GM21786 (cell line): ENCODE results near the gene POTEJ.
"Not testable (repeated sequence)": the region's sequence is repeated elsewhere in the genome, so short reads cannot be mapped to it uniquely, and the experiment has no call there.

Source experiments
- ATAC-seq: cut with Tn5 transposase; IDR thresholded peaks from one replicate; pipeline ENCODE4 v1.9.1; 2021; ENCODE audit not compliant: unreplicated experiment

POTEJ gene

GRCh38 chr2:130601648-130602302, 9.5 kb upstream of the POTEJ start:
- not testable (repeated sequence) for ATAC-seq

GRCh38 chr2:130608276-130609001, 2.8 kb upstream of the POTEJ start:
- ATAC-seq: not testable (repeated sequence)

GRCh38 chr2:130609002-130609920, 2.0 kb upstream of the POTEJ start:
- not testable (repeated sequence) for ATAC-seq

DNA sequence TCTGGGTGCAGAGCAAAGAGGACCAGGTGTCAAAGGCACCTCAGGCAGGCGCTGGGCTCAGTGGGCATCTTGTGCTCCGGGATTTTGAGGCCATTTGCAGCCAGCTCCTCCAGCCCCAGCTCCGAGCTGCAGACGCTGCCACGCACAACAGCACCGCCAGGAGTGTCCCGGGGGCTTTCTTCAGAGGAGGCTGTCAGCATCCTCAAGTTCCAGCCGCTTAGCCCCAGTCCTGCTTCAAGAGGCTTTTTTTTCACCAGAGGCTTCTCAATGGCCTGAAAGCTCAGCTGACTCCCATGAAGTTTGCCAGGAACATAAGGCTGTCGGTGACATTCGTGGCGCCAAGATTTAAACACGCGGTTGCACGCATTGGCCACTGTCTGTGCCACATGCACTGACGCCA, 754 bp upstream of the POTEJ start:
- ATAC-seq: not testable (repeated sequence)

DNA sequence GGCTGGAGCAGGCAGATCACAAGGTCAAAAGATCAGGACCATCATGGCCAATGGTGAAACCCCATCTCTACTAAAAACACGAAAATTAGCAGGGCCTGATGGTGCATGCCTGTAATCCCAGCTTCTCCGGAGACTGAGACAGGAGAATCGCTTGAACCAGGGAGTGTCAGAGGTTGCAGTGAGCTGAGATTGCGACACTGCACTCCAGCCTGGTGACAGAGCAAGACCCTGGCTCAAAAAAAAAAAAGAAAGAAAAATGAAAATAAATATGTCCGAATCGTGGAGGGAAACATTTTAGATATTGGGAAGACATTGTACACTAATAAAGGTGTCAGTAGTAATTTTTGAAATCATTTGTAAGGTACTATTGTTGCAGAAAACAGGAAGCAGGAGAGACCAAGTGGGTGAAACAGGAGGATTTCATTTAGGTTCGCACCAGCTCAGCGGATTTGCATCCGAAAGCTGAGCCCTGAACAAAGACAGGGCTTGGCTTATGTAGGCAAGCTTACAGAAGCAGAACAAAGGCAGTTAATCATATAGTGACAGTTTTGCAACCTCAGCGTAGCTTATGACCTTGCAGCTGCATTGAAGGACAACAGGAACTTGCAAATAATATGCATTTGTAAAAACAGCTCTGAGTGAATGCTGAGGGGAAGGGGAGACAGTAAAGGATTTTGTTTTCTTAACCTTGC, 17.7 kb downstream of the POTEJ start:
- ATAC-seq: not testable (repeated sequence)

- ATAC-seq: not testable (repeated sequence)
These were observed 27.7 kb downstream of the POTEJ start for GRCh38 chr2:130638973-130639372.

DNA sequence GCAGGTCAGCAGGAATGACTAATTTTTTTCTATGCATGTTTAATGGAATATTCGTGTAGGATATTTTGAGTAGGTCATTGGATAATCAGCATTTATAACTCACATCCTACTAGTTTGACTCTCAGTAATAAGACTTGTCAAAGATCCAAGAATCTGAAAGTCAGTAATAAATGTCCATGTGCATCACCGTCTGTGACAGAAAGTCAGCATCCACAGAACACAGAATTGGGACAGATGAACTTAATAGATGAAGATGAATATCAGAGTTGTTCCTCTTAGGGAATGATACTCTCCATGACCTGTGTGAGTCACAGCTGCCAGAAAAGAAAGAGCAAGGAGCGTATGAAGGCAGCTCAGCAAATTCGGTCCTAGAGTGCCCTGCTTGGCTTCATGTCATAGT, 30.4 kb downstream of the POTEJ start:
- not testable (repeated sequence) for ATAC-seq

DNA sequence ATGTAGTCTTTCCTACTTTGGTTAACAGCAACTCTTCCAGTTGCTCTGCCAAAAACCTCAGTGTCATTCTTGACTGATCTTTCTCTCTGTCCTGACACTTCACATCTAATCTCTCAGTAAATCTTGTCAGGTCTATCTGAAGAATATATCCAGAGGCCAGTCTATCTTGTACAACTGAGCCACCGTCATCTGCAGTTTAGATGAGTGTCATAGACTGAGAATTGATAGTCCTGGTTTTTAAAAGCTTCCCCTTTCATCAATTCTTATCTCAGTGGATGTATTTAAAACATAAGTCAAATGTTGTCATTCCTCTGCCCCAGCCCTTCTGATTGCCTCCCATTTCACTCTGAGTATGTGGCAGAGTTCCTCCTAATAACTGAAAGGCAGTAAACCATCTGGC, 38.0 kb downstream of the POTEJ start:
- ATAC-seq: not testable (repeated sequence)

- ATAC-seq: not testable (repeated sequence)
These were observed 53.3 kb downstream of the POTEJ start for GRCh38 chr2:130664506-130664905.

GRCh38 chr2:130665596-130665995, 54.4 kb downstream of the POTEJ start:
- ATAC-seq: not testable (repeated sequence)

DNA sequence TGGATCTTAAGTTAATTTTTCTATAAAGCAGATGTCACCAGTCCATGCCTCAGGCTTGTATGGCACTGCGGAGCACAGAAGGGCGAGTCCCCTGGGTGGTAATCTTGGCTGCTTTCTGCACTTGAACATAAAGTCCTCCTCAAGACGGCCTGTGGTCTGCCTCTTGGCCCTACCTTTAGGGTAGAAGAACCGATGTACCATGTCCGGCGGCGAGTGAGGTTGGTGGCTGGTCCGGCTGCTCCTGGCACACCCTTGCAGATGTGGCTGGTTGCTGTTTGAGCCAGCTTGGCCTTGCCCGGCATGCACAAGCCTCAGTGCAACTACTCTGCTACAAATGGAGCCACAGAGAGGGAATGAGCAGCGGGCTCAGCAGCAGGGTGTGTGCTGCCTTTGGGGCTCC, 56.3 kb downstream of the POTEJ start:
- ATAC-seq: not testable (repeated sequence)

DNA sequence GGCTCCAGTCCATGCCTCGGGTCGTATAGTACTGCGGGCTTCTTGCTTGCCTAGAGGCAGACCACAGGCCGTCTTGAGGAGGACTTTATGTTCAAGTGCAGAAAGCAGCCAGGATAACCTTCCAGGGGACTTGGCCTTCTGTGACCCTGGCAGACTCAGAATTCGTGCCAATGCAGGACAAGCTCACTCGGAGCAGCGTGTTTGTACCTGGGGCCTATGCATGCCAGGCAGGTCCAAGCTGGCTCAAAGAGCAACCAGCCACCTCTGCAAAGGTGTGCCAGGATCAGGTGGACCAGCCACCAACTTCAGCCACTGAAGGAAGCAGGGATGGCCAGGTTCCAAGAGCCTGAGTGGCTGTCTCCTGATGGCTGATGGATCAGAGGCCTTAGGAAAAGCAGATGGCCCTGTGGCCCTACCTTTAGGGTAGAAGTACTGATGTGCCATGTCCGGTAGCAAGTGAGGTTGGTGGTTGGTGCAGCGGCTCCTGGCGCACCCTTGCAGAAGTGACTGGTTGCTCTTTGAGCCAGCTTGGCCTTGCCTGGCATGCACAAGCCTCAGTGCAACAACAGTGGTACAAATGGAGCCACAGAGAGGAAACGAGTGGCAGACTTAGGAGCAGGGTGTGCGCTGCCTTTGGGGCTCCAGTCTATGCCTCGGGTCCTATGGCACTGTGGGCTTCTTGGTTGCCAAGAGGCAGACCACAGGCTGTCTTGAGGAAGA, 58.9 kb downstream of the POTEJ start:
- not testable (repeated sequence) for ATAC-seq

GRCh38 chr2:130692041-130692770, 81.0 kb downstream of the POTEJ start:
- ATAC-seq: not testable (repeated sequence)

DNA sequence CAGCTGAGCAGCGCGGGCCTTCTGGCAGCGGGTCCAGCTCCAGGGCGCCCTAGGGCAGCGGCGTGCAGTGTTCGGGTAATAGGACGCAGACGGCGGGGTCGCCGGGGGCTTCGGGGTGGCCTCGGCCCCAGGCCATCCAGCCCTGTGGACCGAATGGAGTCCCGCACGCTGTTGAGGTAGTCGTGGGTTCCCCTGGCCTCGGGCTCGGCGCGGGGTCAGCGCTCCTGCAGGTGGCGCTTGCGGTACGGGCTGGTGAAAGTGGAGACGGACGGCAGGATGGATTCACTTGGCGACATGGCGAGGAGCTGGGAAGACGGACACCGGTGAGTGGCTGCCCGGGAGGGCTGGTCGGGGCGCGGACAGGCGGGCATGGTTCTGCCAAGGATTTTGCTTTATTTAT, 82.2 kb downstream of the POTEJ start:
- not testable (repeated sequence) for ATAC-seq

- ATAC-seq: not testable (repeated sequence)
These were observed 92.0 kb downstream of the POTEJ start for GRCh38 chr2:130703250-130703649.
